K562 (cell line): ENCODE measurements around the gene VPREB1. TPM values are rescaled to one million over a fixed set of nuclear protein-coding genes. Genes with fewer than 3 reads are reported as not detected.
"Not testable (repeated sequence)": the region's sequence is repeated elsewhere in the genome, so short reads cannot be mapped to it uniquely, and the experiment has no call there.

ENCODE experiments used
- ATAC-seq: fragments of 200-7000 bp; cut with Tn5 transposase; 3 replicates; pipeline ENCODE4 v1.9.1; 2020; ENCODE audit warnings: moderate library complexity
- BruUV-seq: library from RNA; stranded (reverse); fragments of 400-500 nt; replicated peaks from 2 replicates; lab custom pipeline; 2021; lab: Mats Ljungman, UMichigan
- CTCF ChIA-PET: fragments of 300-600 bp; formaldehyde crosslinking; extraction: SDS; loops from one replicate; lab custom pipeline; 2021; ENCODE audit warnings: low intra/inter-chr PET ratio; lab: Yijun Ruan, JAX
- POLR2A ChIA-PET: fragments of 300-600, 350-650 bp; sonication (Branson Sonifier 250); formaldehyde crosslinking; extraction: SDS; loops from one replicate; lab custom pipeline; 2021; ENCODE audit warnings: antibody characterized with exemption, inconsistent platforms; lab: Yijun Ruan, JAX
- DNase-seq, 4 experiments: peaks; one replicate each; pipeline versions ENCODE4 v3.0.0 to v3.0.0-alpha.2; 2011 to 2018; ENCODE audit warnings: low spot score in 3 of 4, mixed read lengths in 3 of 4; ENCODE audit errors: extremely low read depth in 1 of 4
- FAIRE-seq: peaks from 2 replicates; lab custom pipeline; 2011; peaks lifted over from hg19 to GRCh38; lab: Jason Lieb, UNC
- H2AFZ ChIP-seq: 2 replicates; pipeline ENCODE4 v1.6.0; 2011; ENCODE audit warnings: low read depth, low read length, control low read depth, inconsistent platforms
- H3K27ac ChIP-seq: fragments of 200-600 bp; 3 replicates; pipeline ENCODE4 v1.8.0; 2011; ENCODE audit warnings: low read depth, mild to moderate bottlenecking, control low read depth, inconsistent platforms, low read length, moderate library complexity, mixed read lengths; ENCODE audit errors: extremely low read depth
- H3K27me3 ChIP-seq, 2 experiments: fragments of 300-600 bp in 1 of 2; 2 replicates in 1 of 2; 3 replicates in 1 of 2; pipeline versions ENCODE4 v1.6.0 to v1.8.0; 2011; ENCODE audit warnings: inconsistent platforms in 2 of 2, low read length in 2 of 2, mild to moderate bottlenecking in 1 of 2, mixed read lengths in 1 of 2, moderate library complexity in 1 of 2; ENCODE audit not compliant: control insufficient read depth in 2 of 2, insufficient read depth in 2 of 2
- H3K36me3 ChIP-seq: fragments of 300-600 bp; 3 replicates; pipeline ENCODE4 v1.8.0; 2011; ENCODE audit warnings: mild to moderate bottlenecking, low read length, inconsistent platforms; ENCODE audit not compliant: control insufficient read depth, insufficient read depth
- H3K4me1 ChIP-seq, 2 experiments: fragments of 200-600 bp in 1 of 2; replicated peaks in 1 of 2; 2 replicates in 1 of 2; 3 replicates in 1 of 2; pipeline versions ENCODE4 v1.5.1 to v1.8.0; 2011; ENCODE audit warnings: inconsistent platforms in 2 of 2, low read length in 2 of 2, mild to moderate bottlenecking in 1 of 2, mixed read lengths in 1 of 2, moderate library complexity in 1 of 2; ENCODE audit not compliant: control insufficient read depth in 2 of 2, insufficient read depth in 2 of 2
- H3K4me2 ChIP-seq: 2 replicates; pipeline ENCODE4 v1.6.1; 2011; ENCODE audit warnings: low read length, control low read depth, inconsistent platforms, mixed read lengths; ENCODE audit not compliant: insufficient read depth
- H3K4me3 ChIP-seq: fragments of 200-600 bp; sonication (generic), shearing (Covaris generic); 2 replicates; pipeline ENCODE4 v1.5.1; 2016; ENCODE audit warnings: control low read depth, inconsistent platforms
- H3K79me2 ChIP-seq: fragments of 200-600 bp; 3 replicates; pipeline ENCODE4 v1.8.0; 2011; ENCODE audit warnings: low read length, inconsistent platforms; ENCODE audit not compliant: control insufficient read depth, insufficient read depth
- H3K9ac ChIP-seq, 2 experiments: 2 replicates each; pipeline versions ENCODE4 v1.6.0 to v1.6.1; 2011; ENCODE audit warnings: low read depth in 2 of 2, low read length in 2 of 2, control low read depth in 1 of 2, inconsistent platforms in 1 of 2, mild to moderate bottlenecking in 1 of 2, mixed read lengths in 1 of 2; ENCODE audit not compliant: insufficient read depth in 1 of 2
- H3K9me1 ChIP-seq: one replicate; pipeline ENCODE4 v1.6.0; 2011; ENCODE audit warnings: inconsistent platforms, mild to moderate bottlenecking, low read length, moderate library complexity; ENCODE audit not compliant: control insufficient read depth, insufficient read depth
- H3K9me3 ChIP-seq: replicated peaks from 2 replicates; pipeline ENCODE4 v1.5.1; 2011; ENCODE audit warnings: low read depth, low read length, inconsistent platforms; ENCODE audit not compliant: control insufficient read depth, insufficient read depth
- H4K20me1 ChIP-seq: replicated peaks from 2 replicates; pipeline ENCODE4 v1.6.1; 2011; ENCODE audit warnings: low read length, inconsistent platforms, mixed read lengths; ENCODE audit not compliant: control insufficient read depth, insufficient read depth
- BCOR ChIP-seq: fragments of 450-650 bp; IDR thresholded peaks from 2 replicates; pipeline ENCODE4 v1.6.1; 2016
- KDM1A ChIP-seq, 2 experiments: fragments of 450-650 bp; IDR thresholded peaks; 2 replicates each; pipeline ENCODE4 v1.6.1; 2016; ENCODE audit warnings: mild to moderate bottlenecking in 2 of 2
- RBM25 ChIP-seq: fragments of 200-400 bp; formaldehyde crosslinking; IDR thresholded peaks from 2 replicates; pipeline ENCODE4 v1.6.1; 2018; ENCODE audit warnings: low read length, low read depth, moderate library complexity; ENCODE audit not compliant: severe bottlenecking
- SMARCA5 ChIP-seq: fragments of 450-650 bp; IDR thresholded peaks from 2 replicates; pipeline ENCODE4 v1.6.1; 2016
- ZNF146 ChIP-seq: IDR thresholded peaks from one replicate; pipeline ENCODE4 v1.6.1; 2018; ENCODE audit warnings: missing compliant biosample characterization; ENCODE audit not compliant: unreplicated experiment
- WGBS: fragments of 100-300 bp; shearing (Covaris generic); methylation state at CpG from one replicate; pipeline ENCODE4 v1.1.6; 2016; ENCODE audit warnings: low coverage, mixed read lengths; ENCODE audit not compliant: insufficient coverage; ENCODE audit errors: missing lambda C conversion rate; 5-methylcytosine and 5-hydroxymethylcytosine counted together
- in situ Hi-C: fragments of 300-500 bp; cut with MboI; formaldehyde crosslinking; loops from 4 replicates; pipeline ENCODE4 v1.15.0; 2018; ENCODE audit warnings: inconsistent platforms, mixed read lengths
- intact Hi-C: fragments of 100-400 bp; cut with micrococcal nuclease; formaldehyde crosslinking; loops from 2 replicates; pipeline ENCODE4 v1.14.2; 2022
- polyA plus RNA-seq, 8 experiments: library from polyadenylated mRNA; depleted of rRNA in 4 of 8; stranded (reverse) in 5 of 8; unstranded in 3 of 8; fragments of >200 nt; fragmentation: Nextera tagmentation in 2 of 8; fragmentation: Illumina TruSeq in 1 of 8; extraction: Ambion mirVana in 2 of 8; extraction: Trizol in 1 of 8; gene quantifications; 2 replicates each; pipeline versions ENCODE4 v1.2.1 to v1.2.3, GENCODE V29; 2011 to 2014; ENCODE audit warnings: inconsistent platforms in 1 of 8, missing spikeins in 1 of 8
- total RNA-seq, 7 experiments: library from RNA; depleted of rRNA in 6 of 7; stranded (reverse); fragments of >200 nt in 6 of 7; fragmentation: Illumina TruSeq in 2 of 7; extraction: Trizol in 2 of 7; gene quantifications; 2 replicates each; pipeline versions ENCODE4 v1.2.1 to v1.2.3, GENCODE V29; 2011 to 2021; ENCODE audit warnings: low replicate concordance in 1 of 7

VPREB1 gene
- total and polyA plus RNA-seq, 9 of the 15 experiments (the other 6 are each of a cell fraction or from before 2014, with no cell fraction given), result not detected

DNA sequence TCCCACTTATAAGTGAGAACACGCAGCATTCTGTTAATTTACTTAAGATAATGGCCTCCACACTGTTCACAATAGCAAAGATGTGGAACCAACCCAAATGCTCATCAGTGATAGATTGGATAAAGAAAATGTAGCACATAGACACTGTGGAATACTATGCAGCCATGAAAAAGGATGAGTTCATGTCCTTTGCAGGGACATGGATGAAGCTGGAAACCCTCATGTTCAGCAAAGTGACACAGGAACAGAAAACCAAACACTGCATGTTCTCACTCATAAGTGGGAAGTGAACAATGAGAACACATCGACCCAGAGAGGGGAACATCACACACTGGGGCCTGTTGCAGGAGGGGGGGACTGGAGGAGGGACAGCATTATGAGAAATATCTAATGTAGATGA, 15.6 kb downstream of the VPREB1 start:
- H3K27me3 ChIP-seq, result peaks cover 6 to 16% of the 10 kb centered on the region in 2 experiments; a peak in 4 of 5 replicates
- H3K9me3 ChIP-seq, H3K9ac ChIP-seq, H3K27ac ChIP-seq, BruUV-seq, ATAC-seq, H3K9me1 ChIP-seq, H3K4me3 ChIP-seq, CTCF ChIA-PET, POLR2A ChIA-PET, in situ Hi-C loops, H3K36me3 ChIP-seq, DNase-seq, H3K79me2 ChIP-seq, H3K4me2 ChIP-seq, H4K20me1 ChIP-seq, intact Hi-C loops, FAIRE-seq, H3K4me1 ChIP-seq, H2AFZ ChIP-seq: not testable (repeated sequence)
- WGBS, result 62% methylated on average over 2 of the region's 2 CpGs
- peak; percentile 97 for TF ChIP-seq ZNF146
- peak; percentile 91 for TF ChIP-seq BCOR
- peak; percentile 9 for TF ChIP-seq RBM25
- peak in 1 of 2 experiments; percentile 45; a peak in 2 of 4 replicates for TF ChIP-seq KDM1A (IDR thresholded peaks at IDR 0.05)
- peak; percentile 84 for TF ChIP-seq SMARCA5

DNA sequence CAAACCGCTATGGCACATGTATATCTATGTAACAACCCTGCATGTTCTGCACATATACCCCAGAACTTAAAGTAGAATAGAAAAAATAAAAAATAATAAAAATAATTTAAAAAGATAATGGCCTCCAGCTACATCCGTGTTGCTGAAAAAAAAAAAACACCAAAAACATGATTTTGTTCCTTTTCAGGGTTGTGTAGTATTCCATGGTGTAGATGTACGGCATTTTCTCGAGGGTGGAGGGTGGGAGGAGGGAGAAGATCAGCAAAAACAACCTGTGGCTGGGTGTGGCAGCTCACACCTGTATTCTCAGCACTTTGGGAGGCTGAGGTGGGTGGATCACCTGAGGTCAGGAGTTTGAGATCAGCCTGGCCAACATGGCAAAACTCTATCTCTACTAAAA, 16.0 kb downstream of the VPREB1 start:
- H2AFZ ChIP-seq, H3K9me1 ChIP-seq, FAIRE-seq, H3K4me1 ChIP-seq, H3K4me3 ChIP-seq, H3K9me3 ChIP-seq, in situ Hi-C loops, CTCF ChIA-PET, ATAC-seq, H3K36me3 ChIP-seq, H3K27ac ChIP-seq, H4K20me1 ChIP-seq, BruUV-seq, POLR2A ChIA-PET, H3K79me2 ChIP-seq, H3K9ac ChIP-seq, H3K4me2 ChIP-seq, DNase-seq, intact Hi-C loops: not testable (repeated sequence)
- WGBS, result 46% methylated on average over 4 of the region's 4 CpGs
- H3K27me3 ChIP-seq, result peaks cover 6 to 13% of the 10 kb centered on the region in 2 experiments; a peak in 4 of 5 replicates
- TF ChIP-seq ZNF146 (peak; percentile 98), RBM25 (peak; percentile 62)
